DND-41 (cell line): ENCODE results near the gene CD164.

Experiments
- ATAC-seq: fragments of 200-7000 bp; cut with Tn5 transposase; 3 replicates; pipeline ENCODE4 v1.9.1; 2021; ENCODE audit warnings: low read depth; ENCODE audit not compliant: insufficient read depth
- DNase-seq: peaks from one replicate; pipeline ENCODE4 v3.0.0-alpha.2; 2020
- H2AFZ ChIP-seq: 2 replicates; pipeline ENCODE4 v1.6.0; 2012; ENCODE audit warnings: low read depth, low read length
- H3K27ac ChIP-seq: 2 replicates; pipeline ENCODE4 v1.5.1; 2012; ENCODE audit warnings: low read length, inconsistent platforms
- H3K27me3 ChIP-seq: fragments of 200-600 bp; sonication (generic); 2 replicates; pipeline ENCODE4 v1.6.0; 2012; ENCODE audit warnings: low read length, mild to moderate bottlenecking, inconsistent platforms; ENCODE audit not compliant: insufficient read depth, poor library complexity
- H3K36me3 ChIP-seq: 2 replicates; pipeline ENCODE4 v1.5.1; 2012; ENCODE audit warnings: low read length, inconsistent platforms; ENCODE audit not compliant: insufficient read depth
- H3K4me1 ChIP-seq: 2 replicates; pipeline ENCODE4 v1.5.1; 2012; ENCODE audit warnings: mild to moderate bottlenecking, low read length; ENCODE audit not compliant: insufficient read depth
- H3K4me2 ChIP-seq: 2 replicates; pipeline ENCODE4 v1.6.0; 2012; ENCODE audit warnings: mild to moderate bottlenecking, moderate library complexity, low read length, inconsistent platforms; ENCODE audit not compliant: insufficient read depth
- H3K4me3 ChIP-seq, 2 experiments: fragments of 200-600 bp in 1 of 2; shearing (Covaris generic) in 1 of 2; 2 replicates each; pipeline ENCODE4 v1.5.1; 2012 to 2016; ENCODE audit warnings: inconsistent platforms in 2 of 2, low read length in 2 of 2, mild to moderate bottlenecking in 2 of 2, low read depth in 1 of 2, moderate library complexity in 1 of 2
- H3K79me2 ChIP-seq: 2 replicates; pipeline ENCODE4 v1.6.0; 2012; ENCODE audit warnings: low read length, inconsistent platforms; ENCODE audit not compliant: insufficient read depth
- H3K9ac ChIP-seq: 2 replicates; pipeline ENCODE4 v1.6.0; 2012; ENCODE audit warnings: low read depth, mild to moderate bottlenecking, inconsistent platforms, low read length, moderate library complexity
- H3K9me3 ChIP-seq: 2 replicates; pipeline ENCODE4 v1.5.1; 2012; ENCODE audit warnings: low read length, moderate library complexity, mild to moderate bottlenecking, inconsistent platforms; ENCODE audit not compliant: insufficient read depth, severe bottlenecking
- H4K20me1 ChIP-seq: 2 replicates; pipeline ENCODE4 v1.6.0; 2012; ENCODE audit warnings: low read length; ENCODE audit not compliant: insufficient read depth
- CTCF ChIP-seq: IDR thresholded peaks from 2 replicates; pipeline ENCODE4 v1.5.1; 2012; ENCODE audit warnings: borderline replicate concordance, low read length, moderate library complexity, mild to moderate bottlenecking; ENCODE audit not compliant: poor library complexity, severe bottlenecking; ENCODE audit errors: extremely low read depth
- EZH2 ChIP-seq: IDR thresholded peaks from 3 replicates; pipeline ENCODE4 v1.6.1; 2012; ENCODE audit warnings: borderline replicate concordance, low read depth, mild to moderate bottlenecking, moderate library complexity, low read length, inconsistent platforms; ENCODE audit not compliant: severe bottlenecking

CD164 gene

GRCh38 chr6:109356237-109356636, 26.0 kb downstream of the CD164 start:
- H3K4me1 ChIP-seq = no peaks in the 10 kb centered on the region
- H4K20me1 ChIP-seq = no peaks in the 10 kb centered on the region
- no peak overlapping the region for H3K27ac ChIP-seq
- H3K9ac ChIP-seq = no peak overlapping the region
- no peaks in the 10 kb centered on the region for H3K79me2 ChIP-seq
- no peak for DNase-seq
- H2AFZ ChIP-seq = no peak overlapping the region
- no peaks in the 10 kb centered on the region for H3K27me3 ChIP-seq
- peaks cover 12% of the 10 kb centered on the region for H3K9me3 ChIP-seq
- no peak overlapping the region for H3K4me3 ChIP-seq
- ATAC-seq = no peak
- H3K4me2 ChIP-seq = no peak overlapping the region
- TF ChIP-seq CTCF (no peak), EZH2 (no peak)
- H3K36me3 ChIP-seq = peaks cover 48% of the 10 kb centered on the region

DNA sequence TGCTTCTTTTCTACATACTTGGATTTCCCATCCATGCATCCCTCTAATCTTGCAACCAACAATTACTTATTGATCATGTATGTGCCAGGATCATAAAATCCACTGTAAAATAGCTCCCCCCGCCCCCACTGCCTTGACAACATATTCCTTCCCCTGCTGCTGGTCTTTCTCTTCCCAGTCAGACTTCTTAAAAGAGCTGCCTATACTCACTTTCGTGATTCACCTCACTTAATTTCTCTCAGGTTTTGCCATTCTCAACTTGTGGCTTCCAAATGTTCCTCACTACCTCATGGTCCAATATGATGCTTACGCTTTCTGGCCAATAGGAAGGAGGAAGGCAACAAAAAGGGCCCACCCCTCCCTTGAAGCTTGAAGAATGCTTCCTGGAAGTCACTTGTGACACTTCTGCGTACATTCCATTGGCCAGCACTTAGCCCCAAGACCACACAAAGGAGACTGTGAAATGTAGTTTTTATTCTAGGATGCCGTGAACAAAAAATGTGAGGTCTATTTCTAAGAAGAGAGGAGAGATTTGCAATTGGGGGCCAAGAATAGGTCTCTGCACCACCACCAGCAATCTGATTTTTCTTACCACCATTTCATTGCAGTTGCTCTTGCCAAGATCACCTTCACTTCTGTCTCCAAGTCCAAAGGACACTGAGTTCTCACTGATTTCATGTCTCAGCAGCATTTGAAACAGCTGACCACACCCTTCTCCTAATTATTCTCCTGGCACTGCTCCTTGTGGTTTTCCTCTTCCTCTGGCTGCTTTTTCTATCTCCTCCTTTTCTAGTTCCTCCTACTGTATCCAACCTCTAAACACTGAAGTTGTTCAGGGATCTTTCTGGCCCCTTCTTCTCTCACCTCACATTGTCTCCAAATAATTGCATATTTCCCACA, 30.8 kb downstream of the CD164 start:
- no peak overlapping the region for H2AFZ ChIP-seq
- H3K9me3 ChIP-seq = peaks cover 4% of the 10 kb centered on the region
- H3K79me2 ChIP-seq = no peaks in the 10 kb centered on the region
- peaks cover 8% of the 10 kb centered on the region; the same call in 1 of the 2 replicates for H3K36me3 ChIP-seq
- H3K27me3 ChIP-seq = no peaks in the 10 kb centered on the region
- H4K20me1 ChIP-seq = no peaks in the 10 kb centered on the region
- H3K9ac ChIP-seq = no peak overlapping the region
- ATAC-seq (no peak), DNase-seq (no peak)
- H3K4me2 ChIP-seq = no peak overlapping the region
- H3K4me3 ChIP-seq = no peak overlapping the region
- H3K27ac ChIP-seq = no peak overlapping the region
- TF ChIP-seq CTCF = no peak
- no peak for TF ChIP-seq EZH2
- no peaks in the 10 kb centered on the region for H3K4me1 ChIP-seq

DNA sequence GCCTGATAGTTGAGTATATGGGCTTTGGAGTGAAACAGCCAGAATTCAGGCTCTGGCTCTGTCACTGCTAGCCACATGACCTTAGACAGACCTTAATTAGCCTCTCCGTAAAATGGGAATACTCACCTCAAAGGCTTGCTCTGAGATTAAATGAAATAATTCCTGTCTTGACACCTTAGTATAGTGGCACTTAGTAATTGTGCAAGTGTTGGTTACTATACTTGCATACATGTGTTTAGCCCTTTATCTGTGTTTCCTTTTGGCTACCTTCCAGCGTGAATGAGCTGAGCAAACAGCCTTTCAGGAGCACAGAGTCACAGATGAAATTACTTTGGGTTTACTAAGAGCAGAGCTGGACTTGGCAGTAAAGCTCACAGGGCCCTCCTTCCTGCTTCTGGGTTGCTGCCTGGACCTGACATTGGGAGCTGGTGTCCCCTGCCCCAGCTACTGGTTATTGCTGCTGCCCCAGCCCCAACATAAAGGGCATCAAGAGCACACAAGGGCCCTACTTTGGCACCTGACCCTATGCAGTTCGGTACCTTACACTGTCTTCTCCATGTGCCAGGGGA, 32.8 kb downstream of the CD164 start:
- TF ChIP-seq EZH2 = no peak
- no peak for TF ChIP-seq CTCF
- no peaks in the 10 kb centered on the region for H3K79me2 ChIP-seq
- H3K9me3 ChIP-seq = no peaks in the 10 kb centered on the region
- H3K36me3 ChIP-seq = no peaks in the 10 kb centered on the region
- H3K4me3 ChIP-seq = no peak overlapping the region
- H3K4me1 ChIP-seq = no peaks in the 10 kb centered on the region
- H3K27me3 ChIP-seq = no peaks in the 10 kb centered on the region
- H3K9ac ChIP-seq = no peak overlapping the region
- H4K20me1 ChIP-seq = no peaks in the 10 kb centered on the region
- ATAC-seq (no peak), DNase-seq (no peak)
- no peak overlapping the region for H3K4me2 ChIP-seq
- H2AFZ ChIP-seq = no peak overlapping the region
- H3K27ac ChIP-seq = no peak overlapping the region
